ENCODE results near the gene FUBP3.
"Not testable (repeated sequence)": the region's sequence is repeated elsewhere in the genome, so short reads cannot be mapped to it uniquely, and the experiment has no call there.

The FUBP3 gene

GRCh38 chr9:130556396-130557076 is 22.8 kb upstream of the FUBP3 start:
- no peak for DNase-seq

DNA sequence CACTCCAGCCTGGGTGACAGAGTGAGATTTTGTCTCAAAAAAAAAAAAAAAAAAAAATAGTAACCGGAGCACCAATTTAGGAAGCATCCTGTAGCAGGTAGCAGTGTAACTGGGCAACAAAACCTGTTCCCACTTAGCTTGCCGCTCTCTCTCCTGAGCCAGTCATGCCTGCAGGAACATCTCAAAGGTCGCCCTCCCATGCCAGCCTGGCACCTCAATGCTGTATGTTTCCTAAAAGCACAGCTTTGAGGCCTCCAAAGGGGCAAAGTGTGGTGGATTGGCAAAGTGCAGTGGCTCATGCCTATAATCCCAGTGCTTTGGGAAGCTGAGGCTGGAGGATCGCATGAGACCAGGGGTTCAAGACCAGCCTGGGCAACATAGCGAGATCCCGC is 22.3 kb upstream of the FUBP3 start:
- no peak for DNase-seq

GRCh38 chr9:130561056-130561455 is 18.3 kb upstream of the FUBP3 start:
- DNase-seq = no peak

DNA sequence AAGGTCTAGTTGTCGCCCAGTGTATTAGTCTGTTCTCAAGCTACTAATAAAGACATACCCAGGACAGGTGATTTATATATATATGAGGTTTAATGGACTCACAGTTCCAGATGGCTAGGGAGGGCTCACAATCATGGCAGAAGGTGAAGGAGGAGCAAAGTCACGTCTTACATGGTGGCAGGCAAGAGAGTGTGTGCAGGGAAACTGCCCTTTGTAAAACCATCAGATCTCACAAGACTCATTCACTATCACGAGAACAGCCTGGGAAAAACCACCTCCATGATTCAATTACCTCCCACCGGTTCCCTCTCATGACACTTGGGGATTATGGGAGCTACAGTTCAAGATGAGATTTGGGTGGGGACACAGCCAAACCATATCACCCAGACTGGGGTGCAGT is 16.9 kb upstream of the FUBP3 start:
- not testable (repeated sequence) for DNase-seq

GRCh38 chr9:130563797-130564196 is 15.6 kb upstream of the FUBP3 start:
- DNase-seq = no peak

DNA sequence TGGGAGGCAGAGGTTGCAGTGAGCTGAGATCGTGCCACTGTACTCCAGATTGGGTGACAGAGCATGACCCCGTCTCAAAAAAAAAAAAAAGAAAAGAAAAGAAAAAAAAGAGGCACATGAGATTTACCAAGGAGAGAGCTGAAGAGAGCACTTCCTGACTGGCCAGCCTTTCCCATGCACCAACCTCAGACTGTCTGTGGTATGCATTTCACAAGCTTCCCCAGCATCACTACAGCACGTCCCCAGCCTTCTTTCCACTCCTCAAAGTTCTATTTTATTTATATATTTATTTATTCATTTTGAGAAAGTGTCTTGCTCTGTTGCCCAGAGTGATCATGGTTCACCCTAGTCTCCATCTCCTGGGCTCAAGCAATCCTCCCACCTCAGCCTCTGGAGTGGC is 13.6 kb upstream of the FUBP3 start:
- no peak for DNase-seq

- no peak for DNase-seq
Measured at GRCh38 chr9:130570208-130570607, 9.2 kb upstream of the FUBP3 start.

DNA sequence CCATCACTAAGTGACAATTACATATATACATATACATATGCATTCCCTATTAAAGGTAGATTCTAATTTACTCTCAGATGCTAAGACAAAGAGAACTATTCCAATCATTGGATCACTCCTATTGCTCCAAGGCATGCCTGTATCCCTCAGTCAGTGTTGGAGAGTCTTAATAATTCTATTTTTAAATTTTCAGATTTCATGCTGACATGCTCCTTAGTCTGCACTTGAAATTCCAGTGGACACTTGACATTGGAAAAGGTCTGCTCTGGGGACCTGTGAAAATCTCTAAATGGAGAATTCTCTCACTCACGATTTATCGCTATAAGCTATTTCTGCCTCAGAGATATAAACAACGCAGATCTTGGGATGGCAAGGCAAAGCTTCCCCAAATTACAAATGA is 3.9 kb upstream of the FUBP3 start:
- no peak for DNase-seq

GRCh38 chr9:130576176-130576575 is 3.2 kb upstream of the FUBP3 start:
- no peak for DNase-seq

GRCh38 chr9:130579738-130580463 is 524 bp downstream of the FUBP3 start:
- DNase-seq = peak; percentile 1

- DNase-seq = no peak
Measured at GRCh38 chr9:130581766-130582165, 2.4 kb downstream of the FUBP3 start.

DNA sequence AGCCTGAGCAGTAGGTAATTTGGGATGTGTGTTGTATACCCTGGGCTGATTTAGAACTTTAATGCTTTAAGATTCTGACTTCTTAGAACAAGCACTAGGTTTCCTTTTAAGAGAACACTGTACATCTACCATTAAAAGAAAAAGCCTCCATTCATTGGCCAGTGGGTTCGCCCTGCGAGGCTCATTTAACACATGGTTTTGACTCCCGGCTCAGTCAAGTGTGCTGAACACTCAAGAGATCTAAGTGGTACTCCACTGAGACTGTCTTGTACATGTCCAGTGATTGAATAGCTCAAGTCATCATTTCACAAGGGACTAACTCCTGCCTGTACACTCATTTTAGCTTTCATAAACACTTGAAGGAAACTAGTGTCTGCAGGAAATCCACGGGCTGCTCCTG is 3.9 kb downstream of the FUBP3 start:
- DNase-seq = no peak

DNA sequence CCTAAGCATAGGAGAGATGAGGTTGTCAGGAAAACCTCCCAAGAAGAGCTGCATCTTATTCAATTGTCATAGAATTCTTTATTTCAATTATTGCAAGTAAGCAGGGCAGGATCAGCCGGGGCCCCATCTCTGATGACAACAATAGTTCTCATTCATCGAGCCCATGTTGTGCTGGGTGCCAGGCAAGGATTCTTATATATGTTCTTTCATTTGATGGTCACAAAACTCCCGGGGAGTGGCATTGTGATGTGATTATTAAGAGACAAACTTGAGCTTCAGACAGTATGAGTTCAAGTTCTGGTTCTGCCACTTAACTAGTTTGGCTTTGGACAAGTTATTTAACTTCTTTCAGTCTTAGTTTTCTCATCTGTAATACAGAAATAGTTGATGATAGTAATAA is 8.5 kb downstream of the FUBP3 start:
- DNase-seq = no peak

GRCh38 chr9:130588416-130588815 is 9.0 kb downstream of the FUBP3 start:
- DNase-seq = no peak

GRCh38 chr9:130589754-130590153 is 10.4 kb downstream of the FUBP3 start:
- DNase-seq = no peak

GRCh38 chr9:130590305-130590704 is 10.9 kb downstream of the FUBP3 start:
- DNase-seq = no peak

GRCh38 chr9:130593020-130593419 is 13.6 kb downstream of the FUBP3 start:
- DNase-seq = no peak

- DNase-seq = no peak
Measured at GRCh38 chr9:130597228-130597627, 17.9 kb downstream of the FUBP3 start.

- DNase-seq = no peak
Measured at GRCh38 chr9:130598188-130598587, 18.8 kb downstream of the FUBP3 start.

- no peak for DNase-seq
Measured at GRCh38 chr9:130599625-130600024, 20.2 kb downstream of the FUBP3 start.

DNA sequence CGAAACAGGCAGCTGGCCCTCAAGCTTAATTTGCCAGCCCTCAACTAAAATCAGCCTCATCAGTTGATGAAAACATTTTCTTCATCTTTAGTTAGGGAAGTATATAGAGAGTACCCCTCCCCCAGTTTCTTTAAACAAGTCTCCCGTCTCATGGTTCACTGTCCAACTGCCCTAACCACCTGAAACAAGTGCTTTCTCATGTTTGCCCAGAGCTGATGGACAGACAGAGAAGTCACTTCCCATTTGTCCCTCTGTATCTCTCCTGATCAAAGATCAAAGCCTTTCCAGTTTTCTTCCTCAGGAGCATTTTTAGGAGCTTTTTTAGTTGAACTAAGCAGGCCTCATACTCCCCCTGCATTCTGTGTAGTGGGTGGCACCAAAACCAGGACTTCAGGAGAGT is 21.7 kb downstream of the FUBP3 start:
- DNase-seq = no peak

- DNase-seq = no peak
Measured at GRCh38 chr9:130604295-130604694, 24.9 kb downstream of the FUBP3 start.

- no peak for DNase-seq
Measured at GRCh38 chr9:130606887-130607600, 27.7 kb downstream of the FUBP3 start.

Data from activated CD4-positive, alpha-beta T cell treated with anti-CD3 and anti-CD28 coated beads, Interleukin-10, Interleukin-2, amounts not matched to agents 100 ng/mL and 50 ng/mL, durations not matched to agents 16 hours and 8 hours (primary cell).